ENCODE results near the gene HIP1R.

GRCh38 chr12:122846622-122847515 is 11.6 kb downstream of the HIP1R start:
- no peak for TF ChIP-seq CTCF (IDR thresholded peaks at IDR 0.05)
- no peak for TF ChIP-seq POLR2A (IDR thresholded peaks at IDR 0.05)
